KMS-11 (cell line): ENCODE measurements around the gene ATRNL1.

Experiments
- H2AFZ ChIP-seq: fragments of 200-600 bp; sonication (generic); 2 replicates; pipeline ENCODE4 v1.6.1; 2016; ENCODE audit warnings: antibody characterized with exemption, mixed run types, low read depth
- H3K27ac ChIP-seq: fragments of 200-600 bp; sonication (generic); 2 replicates; pipeline ENCODE4 v1.6.1; 2016; ENCODE audit warnings: mild to moderate bottlenecking, mixed run types
- H3K27me3 ChIP-seq: fragments of 200-600 bp; sonication (generic); 2 replicates; pipeline ENCODE4 v1.6.1; 2017; ENCODE audit warnings: mild to moderate bottlenecking, low read depth, mixed run types, moderate library complexity; ENCODE audit not compliant: insufficient read depth
- H3K36me3 ChIP-seq: fragments of 200-600 bp; sonication (generic); 2 replicates; pipeline ENCODE4 v1.6.1; 2017; ENCODE audit warnings: mild to moderate bottlenecking, mixed run types; ENCODE audit not compliant: insufficient read depth
- H3K4me1 ChIP-seq: fragments of 200-600 bp; sonication (generic); 2 replicates; pipeline ENCODE4 v1.6.1; 2016; ENCODE audit warnings: mild to moderate bottlenecking, low read depth, mixed run types; ENCODE audit not compliant: poor library complexity, severe bottlenecking
- H3K4me2 ChIP-seq: fragments of 200-600 bp; sonication (generic); 2 replicates; pipeline ENCODE4 v1.7.0; 2016; ENCODE audit warnings: mild to moderate bottlenecking, mixed run types
- H3K4me3 ChIP-seq: fragments of 200-600 bp; sonication (generic); IDR thresholded peaks from 2 replicates; pipeline ENCODE4 v1.6.1; 2017; ENCODE audit warnings: low read depth, low read length, mixed read lengths; ENCODE audit not compliant: insufficient read depth
- H3K79me2 ChIP-seq: fragments of 200-600 bp; sonication (generic); 2 replicates; pipeline ENCODE4 v1.6.1; 2016; ENCODE audit warnings: low read depth, mixed run types; ENCODE audit not compliant: insufficient read depth
- H3K9ac ChIP-seq: fragments of 200-600 bp; sonication (generic); 2 replicates; pipeline ENCODE4 v1.6.1; 2016; ENCODE audit warnings: mild to moderate bottlenecking, mixed run types
- H4K20me1 ChIP-seq: fragments of 200-600 bp; sonication (generic); 2 replicates; pipeline ENCODE4 v1.6.1; 2016; ENCODE audit warnings: mild to moderate bottlenecking, mixed run types; ENCODE audit not compliant: insufficient read depth
- TF ChIP-seq, protein P1 (sequence below): fragments of 200-600 bp; sonication (generic); conservative IDR thresholded peaks from 2 replicates; pipeline ENCODE4 v1.6.1; 2017; ENCODE audit warnings: low read depth, mild to moderate bottlenecking, antibody characterized with exemption, low read length, moderate library complexity, mixed read lengths

The ATRNL1 gene

DNA sequence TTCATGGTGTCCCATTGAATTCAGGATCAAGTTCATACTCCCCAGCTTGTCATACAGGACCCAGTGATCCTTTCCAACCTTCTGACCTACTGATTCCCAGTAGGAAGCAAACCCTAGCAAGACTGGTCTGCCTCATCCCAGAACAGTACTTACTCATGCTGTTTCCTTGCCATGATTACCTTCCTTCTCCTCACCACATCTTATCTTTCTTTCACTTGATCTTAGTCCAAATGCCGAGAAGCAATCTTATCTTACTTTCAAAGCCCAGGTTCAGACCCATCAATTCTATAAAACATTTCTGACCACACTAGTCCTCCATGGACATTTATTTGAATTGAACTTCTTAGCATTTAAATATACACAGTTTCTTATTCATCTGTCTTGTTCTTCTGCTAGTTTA lies 26.6 kb upstream of the ATRNL1 start:
- Histone ChIP-seq H3K79me2 (no peaks in the 10 kb centered on the region), H4K20me1 (no peaks in the 10 kb centered on the region), H3K4me1 (no peaks in the 10 kb centered on the region), H3K4me2 (no peak overlapping the region), H3K4me3 (no peak overlapping the region), H2AFZ (no peak overlapping the region), H3K9ac (no peak overlapping the region), H3K27me3 (no peaks in the 10 kb centered on the region), H3K36me3 (no peaks in the 10 kb centered on the region), H3K27ac (no peak overlapping the region)
- TF ChIP-seq, protein P1, sequence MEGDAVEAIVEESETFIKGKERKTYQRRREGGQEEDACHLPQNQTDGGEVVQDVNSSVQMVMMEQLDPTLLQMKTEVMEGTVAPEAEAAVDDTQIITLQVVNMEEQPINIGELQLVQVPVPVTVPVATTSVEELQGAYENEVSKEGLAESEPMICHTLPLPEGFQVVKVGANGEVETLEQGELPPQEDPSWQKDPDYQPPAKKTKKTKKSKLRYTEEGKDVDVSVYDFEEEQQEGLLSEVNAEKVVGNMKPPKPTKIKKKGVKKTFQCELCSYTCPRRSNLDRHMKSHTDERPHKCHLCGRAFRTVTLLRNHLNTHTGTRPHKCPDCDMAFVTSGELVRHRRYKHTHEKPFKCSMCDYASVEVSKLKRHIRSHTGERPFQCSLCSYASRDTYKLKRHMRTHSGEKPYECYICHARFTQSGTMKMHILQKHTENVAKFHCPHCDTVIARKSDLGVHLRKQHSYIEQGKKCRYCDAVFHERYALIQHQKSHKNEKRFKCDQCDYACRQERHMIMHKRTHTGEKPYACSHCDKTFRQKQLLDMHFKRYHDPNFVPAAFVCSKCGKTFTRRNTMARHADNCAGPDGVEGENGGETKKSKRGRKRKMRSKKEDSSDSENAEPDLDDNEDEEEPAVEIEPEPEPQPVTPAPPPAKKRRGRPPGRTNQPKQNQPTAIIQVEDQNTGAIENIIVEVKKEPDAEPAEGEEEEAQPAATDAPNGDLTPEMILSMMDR, result no peak

DNA sequence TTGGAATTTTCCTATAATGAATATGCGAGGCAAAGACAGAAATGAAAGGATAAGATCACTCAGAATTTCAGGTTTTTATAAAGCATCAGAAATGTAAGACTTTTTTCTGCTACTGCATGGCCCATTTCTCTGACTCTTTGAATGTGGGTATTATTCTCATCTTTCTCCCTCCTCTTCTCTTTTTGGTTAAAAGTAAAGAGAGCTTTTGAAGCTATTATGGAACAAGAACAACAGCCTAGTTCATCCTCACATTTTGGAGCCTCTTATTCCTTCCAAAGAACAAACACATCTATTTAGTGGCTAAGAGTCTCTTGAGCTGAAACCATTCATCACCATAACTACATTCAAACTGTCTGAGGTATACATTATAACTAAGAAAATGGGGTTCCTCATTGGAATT lies 19.4 kb upstream of the ATRNL1 start:
- no peak overlapping the region for H3K27ac ChIP-seq
- H3K4me3 ChIP-seq, result no peak overlapping the region
- H3K9ac ChIP-seq, result no peak overlapping the region
- TF ChIP-seq, protein P1, result no peak
- no peaks in the 10 kb centered on the region for H3K36me3 ChIP-seq
- no peak overlapping the region for H3K4me2 ChIP-seq
- H2AFZ ChIP-seq, result no peak overlapping the region
- no peaks in the 10 kb centered on the region for H4K20me1 ChIP-seq
- no peaks in the 10 kb centered on the region for H3K27me3 ChIP-seq
- H3K79me2 ChIP-seq, result no peaks in the 10 kb centered on the region
- H3K4me1 ChIP-seq, result no peaks in the 10 kb centered on the region

DNA sequence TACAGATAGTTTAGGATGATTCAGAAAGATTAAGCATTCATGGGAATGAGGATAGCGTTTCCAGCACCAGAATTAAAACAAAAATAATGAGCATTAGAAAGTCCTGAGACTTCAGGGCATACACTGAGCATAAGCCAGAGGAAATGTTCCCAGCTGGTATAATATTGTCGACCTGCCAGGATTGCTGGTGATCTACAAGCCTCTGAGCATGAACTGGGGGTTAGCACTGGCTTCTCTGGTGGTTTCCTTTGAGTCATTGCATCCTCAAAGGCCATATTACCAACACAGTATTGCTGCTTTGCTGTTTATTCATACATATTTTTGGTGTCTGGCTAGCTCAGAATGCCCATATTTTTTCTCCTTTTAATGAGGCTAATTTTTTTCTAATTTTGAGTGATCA lies 10.7 kb upstream of the ATRNL1 start:
- Histone ChIP-seq H3K79me2 (no peaks in the 10 kb centered on the region), H3K4me2 (no peak overlapping the region), H3K4me1 (no peaks in the 10 kb centered on the region), H3K27me3 (no peaks in the 10 kb centered on the region), H3K27ac (no peak overlapping the region), H3K36me3 (no peaks in the 10 kb centered on the region), H4K20me1 (no peaks in the 10 kb centered on the region), H3K4me3 (no peak overlapping the region), H3K9ac (no peak overlapping the region), H2AFZ (no peak overlapping the region)
- TF ChIP-seq, protein P1, result no peak

DNA sequence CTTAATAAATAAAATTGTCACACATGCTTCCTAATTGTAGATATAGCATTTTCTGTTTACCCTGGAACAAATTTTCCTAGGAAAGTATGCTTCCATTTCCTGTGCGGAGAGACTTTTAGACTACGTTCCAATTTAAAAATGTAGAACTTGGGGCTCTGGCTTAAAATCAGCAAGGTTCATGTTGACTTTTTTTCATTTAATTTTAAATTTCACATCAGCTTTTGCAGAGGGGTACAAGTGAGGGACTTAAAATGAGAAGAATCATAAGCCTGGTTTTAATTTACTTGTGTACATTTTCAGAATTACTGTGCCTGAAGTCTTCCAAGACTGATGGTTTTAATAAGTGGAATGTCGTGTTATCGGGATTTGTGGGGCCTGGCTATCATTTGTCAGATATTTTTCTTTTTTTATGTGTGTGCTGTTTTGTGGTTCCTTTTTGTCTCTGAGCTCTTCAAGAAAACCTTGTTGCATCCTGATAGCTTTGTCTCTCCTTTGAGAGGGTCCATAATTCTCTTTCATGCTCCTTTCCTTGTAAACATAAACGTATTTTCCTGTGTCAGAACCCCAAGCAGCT lies 8.8 kb upstream of the ATRNL1 start:
- Histone ChIP-seq H3K27me3 (no peaks in the 10 kb centered on the region), H4K20me1 (no peaks in the 10 kb centered on the region), H3K4me1 (no peaks in the 10 kb centered on the region), H3K79me2 (no peaks in the 10 kb centered on the region), H3K4me2 (no peak overlapping the region), H3K9ac (no peak overlapping the region), H3K4me3 (no peak overlapping the region), H3K36me3 (no peaks in the 10 kb centered on the region), H3K27ac (no peak overlapping the region), H2AFZ (no peak overlapping the region)
- TF ChIP-seq, protein P1, result no peak
